HG02885 (cell line): ENCODE measurements around the gene CEBPA.
A peak's percentile ranks its signal among the peaks of the same experiment; 100 is the strongest.

Source experiments
- ATAC-seq: cut with Tn5 transposase; IDR thresholded peaks from one replicate; pipeline ENCODE4 v1.9.1; 2021; ENCODE audit warnings: mild to moderate bottlenecking; ENCODE audit not compliant: unreplicated experiment, poor library complexity

The CEBPA gene

GRCh38 chr19:33290956-33291622 is 11.2 kb downstream of the CEBPA start:
- ATAC-seq = no peak

GRCh38 chr19:33290082-33290815 is 12.1 kb downstream of the CEBPA start:
- no peak for ATAC-seq

GRCh38 chr19:33289261-33289660 is 13.1 kb downstream of the CEBPA start:
- ATAC-seq = no peak

GRCh38 chr19:33288666-33289065 is 13.7 kb downstream of the CEBPA start:
- no peak for ATAC-seq

DNA sequence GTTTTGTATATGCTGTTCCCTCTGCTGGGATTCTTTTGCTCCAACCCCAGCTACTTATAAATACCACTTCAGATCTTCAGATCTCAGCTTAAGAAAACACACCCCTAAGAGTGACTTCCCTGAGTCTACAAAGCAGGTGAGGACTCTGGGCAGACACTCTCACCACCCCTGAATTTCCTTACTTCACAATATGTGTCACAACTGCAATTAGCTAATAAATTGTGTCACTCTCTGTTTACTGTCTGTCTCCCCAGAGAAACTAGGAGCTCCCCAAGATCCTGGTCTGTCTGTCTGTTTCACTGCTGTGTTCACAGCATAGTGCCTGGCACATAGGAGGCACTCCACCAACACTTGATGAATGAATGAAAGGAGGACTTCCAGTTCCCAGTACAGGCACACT is 14.4 kb downstream of the CEBPA start:
- no peak for ATAC-seq

GRCh38 chr19:33287438-33287837 is 14.9 kb downstream of the CEBPA start:
- ATAC-seq = no peak

GRCh38 chr19:33286899-33287298 is 15.4 kb downstream of the CEBPA start:
- ATAC-seq = no peak

GRCh38 chr19:33285441-33285927 is 16.9 kb downstream of the CEBPA start:
- ATAC-seq = no peak

- ATAC-seq = no peak
These were observed 17.6 kb downstream of the CEBPA start for GRCh38 chr19:33284756-33285155.

GRCh38 chr19:33284146-33284643 is 18.1 kb downstream of the CEBPA start:
- ATAC-seq = no peak

DNA sequence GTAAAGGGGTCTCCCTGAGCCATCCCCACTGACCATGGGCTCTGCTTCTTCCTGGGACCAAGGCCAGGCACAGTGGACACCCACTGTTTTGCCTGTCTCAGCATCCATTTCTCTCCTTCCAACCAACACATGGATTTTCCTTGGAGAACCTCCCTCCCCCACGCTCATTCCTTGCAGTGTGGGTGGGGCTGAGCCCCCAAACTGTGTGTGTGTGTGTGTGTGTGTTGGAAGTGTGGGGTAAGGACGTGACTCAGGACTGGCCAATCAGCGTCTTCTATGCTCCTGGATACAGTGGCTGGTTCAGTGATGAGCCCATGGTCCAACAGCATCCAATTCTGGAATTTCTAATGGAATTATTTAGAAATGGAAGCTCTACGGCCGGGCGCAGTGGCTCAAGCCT is 18.7 kb downstream of the CEBPA start:
- ATAC-seq = no peak

DNA sequence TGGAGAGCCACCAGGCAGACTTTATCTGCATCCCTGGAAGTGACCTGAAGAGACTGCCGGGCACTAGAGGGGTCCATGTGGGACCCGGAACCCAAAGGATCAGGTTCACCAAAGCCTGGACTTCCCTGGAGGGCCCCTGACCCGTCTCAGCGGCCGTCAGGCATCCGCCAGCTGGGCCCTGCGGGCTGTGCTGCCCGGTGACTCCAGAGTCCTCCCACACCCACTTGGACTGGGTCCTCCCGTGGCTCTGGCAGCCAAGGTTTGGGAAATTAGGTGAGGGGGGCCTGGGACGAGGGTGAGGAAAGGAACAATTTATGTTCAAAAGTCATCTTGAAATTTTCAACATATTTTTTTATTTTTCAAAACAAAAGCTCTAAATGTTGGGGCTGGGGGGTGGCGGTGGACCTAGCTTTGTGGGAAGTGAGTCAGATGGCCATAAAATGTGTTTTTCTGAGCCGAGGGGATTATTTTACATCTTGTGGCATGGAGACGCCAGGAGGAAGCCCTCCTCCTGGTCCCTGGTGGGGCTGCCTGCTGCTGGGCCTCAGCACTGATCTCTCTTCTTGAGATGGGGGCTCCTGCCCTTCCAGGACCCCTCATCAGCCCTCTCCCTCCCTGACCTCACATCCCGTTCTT is 20.2 kb downstream of the CEBPA start:
- no peak for ATAC-seq

GRCh38 chr19:33281296-33281926 is 20.9 kb downstream of the CEBPA start:
- no peak for ATAC-seq

GRCh38 chr19:33280351-33280921 is 21.9 kb downstream of the CEBPA start:
- ATAC-seq = peak; percentile 82

DNA sequence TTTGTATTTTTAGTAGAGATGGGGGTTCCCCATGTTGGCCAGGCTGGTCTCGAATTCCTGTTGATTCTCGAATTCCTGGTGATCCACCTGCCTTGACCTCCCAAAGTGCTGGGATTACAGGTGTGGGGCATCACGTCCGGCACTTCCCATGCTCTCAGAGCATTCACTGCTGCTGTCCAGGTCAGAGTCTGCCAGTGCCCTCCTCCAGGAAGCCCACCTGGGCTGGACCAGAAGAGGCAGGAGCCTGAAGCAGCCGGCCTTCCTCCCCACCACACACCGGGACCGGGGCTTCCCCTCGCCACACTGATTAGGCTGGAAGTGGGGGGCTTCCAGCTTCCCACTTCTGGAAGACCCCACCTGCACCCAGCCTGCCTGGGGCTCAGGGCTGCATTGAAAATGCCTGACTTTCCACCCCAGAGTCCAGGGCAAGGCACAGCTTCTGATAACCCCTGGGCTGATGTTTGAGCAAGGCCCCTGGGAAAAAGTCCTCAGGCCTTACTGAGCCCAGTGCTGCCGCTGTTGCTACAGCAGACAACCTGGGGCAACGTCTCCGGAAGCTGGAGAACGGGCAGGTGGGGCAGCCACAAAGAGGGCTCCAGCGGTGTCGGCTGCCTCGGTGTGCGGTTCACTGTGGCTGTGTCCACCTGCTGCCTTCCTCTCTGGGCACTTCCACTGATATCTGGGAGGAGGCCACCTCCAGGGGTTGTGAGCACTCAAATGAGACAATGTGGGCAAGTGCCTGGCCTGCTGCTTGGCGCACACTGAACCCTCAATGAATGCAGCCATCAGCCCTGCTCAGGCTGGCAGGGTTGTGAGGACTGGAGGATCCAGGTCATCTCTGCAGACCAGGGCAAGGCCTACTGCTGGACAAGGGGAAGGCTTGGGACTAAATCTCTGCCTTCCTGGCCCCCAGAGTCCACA is 22.6 kb downstream of the CEBPA start:
- no peak for ATAC-seq

DNA sequence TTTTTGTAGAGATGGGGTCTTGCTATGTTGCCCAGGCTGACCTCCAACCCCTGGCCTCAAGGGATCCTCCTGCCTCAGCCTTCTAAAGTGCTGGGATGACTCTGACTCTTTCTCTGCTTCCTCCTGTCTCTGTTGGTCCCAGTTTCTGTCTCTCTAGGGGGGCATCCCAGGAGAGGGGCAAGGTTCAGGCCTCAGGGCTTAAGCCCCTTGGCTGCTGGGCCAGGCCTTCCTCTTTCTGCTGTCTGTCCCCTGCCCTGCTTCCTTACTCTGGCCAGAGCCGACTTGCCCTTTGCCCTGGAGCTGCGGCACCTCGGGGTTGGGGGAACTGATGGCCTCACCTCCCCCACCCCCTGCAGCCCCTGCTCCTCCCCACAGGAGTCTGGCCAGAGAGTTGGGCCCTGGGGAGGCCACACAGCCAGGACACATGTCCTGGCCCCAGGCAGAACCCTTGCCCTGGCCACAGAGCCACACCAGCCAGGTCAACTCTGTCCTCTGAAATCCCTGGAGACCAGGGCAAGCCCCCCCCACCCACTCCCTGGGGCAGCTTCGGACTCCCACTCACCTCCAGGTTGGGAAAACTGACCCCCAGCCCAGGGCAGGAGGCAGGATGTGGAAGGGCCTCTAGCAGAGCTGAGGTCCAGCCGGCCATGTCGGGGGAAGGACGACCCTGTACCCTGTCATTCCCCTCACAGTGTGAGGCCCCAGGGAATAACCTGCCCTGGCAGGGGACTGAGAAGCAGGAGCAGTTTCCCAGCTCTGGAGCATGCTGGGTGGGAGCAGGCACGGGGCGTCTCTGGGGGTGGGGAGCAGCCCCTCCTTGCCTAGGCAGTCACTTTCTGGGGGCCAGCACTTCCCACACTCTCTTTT is 23.7 kb downstream of the CEBPA start:
- ATAC-seq = no peak

- no peak for ATAC-seq
These were observed 24.3 kb downstream of the CEBPA start for GRCh38 chr19:33278023-33278402.

DNA sequence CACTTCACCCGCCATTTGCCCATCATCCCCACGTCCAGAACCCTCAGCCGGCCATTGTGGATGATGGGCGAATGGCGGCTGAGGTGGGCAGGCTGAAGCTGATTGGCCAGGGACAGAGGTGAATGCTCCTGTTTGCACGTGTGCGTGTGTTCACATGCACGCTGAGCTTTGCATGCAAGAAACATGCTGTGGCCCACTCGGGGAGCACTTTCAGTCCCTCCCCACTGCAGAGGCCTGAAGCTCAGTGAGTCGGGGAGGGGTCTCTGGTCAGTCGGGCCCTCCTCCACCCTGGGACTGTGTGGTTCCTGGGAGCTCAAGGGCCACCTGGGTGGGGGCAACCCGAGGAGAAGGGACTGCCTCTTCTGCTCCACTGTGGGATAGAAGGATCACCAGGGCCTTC is 24.9 kb downstream of the CEBPA start:
- no peak for ATAC-seq
